A549 (cell line): ENCODE results near the gene SHISA6.

Experiments used
- BHLHE40 ChIP-seq: IDR thresholded peaks from 2 replicates; pipeline ENCODE4 v1.6.1; 2012; ENCODE audit warnings: low read depth, low read length, inconsistent platforms
- CTCF ChIP-seq: fragments of >200 bp; sonication (Bioruptor Twin); formaldehyde crosslinking; IDR thresholded peaks from 3 replicates; pipeline ENCODE4 v1.5.1; 2016
- MAX ChIP-seq: IDR thresholded peaks from 2 replicates; pipeline ENCODE4 v1.6.1; 2012
- MYC ChIP-seq: IDR thresholded peaks from 2 replicates; pipeline ENCODE4 v1.6.1; 2012; ENCODE audit warnings: mild to moderate bottlenecking, inconsistent platforms, low read length, improper control_type of control experiment, borderline replicate concordance
- POLR2A ChIP-seq: IDR thresholded peaks from 2 replicates; pipeline ENCODE4 v1.6.1; 2012; ENCODE audit warnings: mild to moderate bottlenecking, low read length
- TF ChIP-seq, protein P1 (sequence below): fragments of >200 bp; sonication (Bioruptor Twin); formaldehyde crosslinking; IDR thresholded peaks from 3 replicates; pipeline ENCODE4 v1.6.1; 2016

DNA sequence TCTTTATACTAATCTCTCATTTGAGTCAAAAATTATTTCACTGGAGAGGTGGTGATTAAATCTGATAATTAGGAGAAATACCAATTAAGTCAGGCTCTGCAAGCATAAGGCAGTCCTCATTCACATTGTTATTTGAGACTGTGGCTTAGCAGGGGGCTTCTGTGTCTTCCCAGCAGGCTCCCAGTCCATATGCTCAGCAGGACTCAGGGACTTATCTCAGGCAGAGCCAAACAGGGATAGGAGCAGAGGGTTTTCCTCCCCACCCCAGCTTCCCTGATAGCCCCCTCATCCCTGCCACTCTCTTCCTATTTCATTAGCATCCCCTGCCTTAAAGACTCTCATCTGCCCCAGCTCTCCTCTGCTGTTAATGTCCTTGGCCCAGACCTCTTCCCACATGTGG lies 252.9 kb downstream of the SHISA6 start:
- no peak for TF ChIP-seq BHLHE40
- TF ChIP-seq CTCF: no peak
- TF ChIP-seq, protein P1, sequence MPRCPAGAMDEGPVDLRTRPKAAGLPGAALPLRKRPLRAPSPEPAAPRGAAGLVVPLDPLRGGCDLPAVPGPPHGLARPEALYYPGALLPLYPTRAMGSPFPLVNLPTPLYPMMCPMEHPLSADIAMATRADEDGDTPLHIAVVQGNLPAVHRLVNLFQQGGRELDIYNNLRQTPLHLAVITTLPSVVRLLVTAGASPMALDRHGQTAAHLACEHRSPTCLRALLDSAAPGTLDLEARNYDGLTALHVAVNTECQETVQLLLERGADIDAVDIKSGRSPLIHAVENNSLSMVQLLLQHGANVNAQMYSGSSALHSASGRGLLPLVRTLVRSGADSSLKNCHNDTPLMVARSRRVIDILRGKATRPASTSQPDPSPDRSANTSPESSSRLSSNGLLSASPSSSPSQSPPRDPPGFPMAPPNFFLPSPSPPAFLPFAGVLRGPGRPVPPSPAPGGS: no peak
- no peak for TF ChIP-seq MAX
- TF ChIP-seq POLR2A: no peak
- no peak for TF ChIP-seq MYC
